ENCODE measurements around the gene TMEM150C.
A peak's percentile ranks its signal among the peaks of the same experiment; 100 is the strongest.

Gene TMEM150C

DNA sequence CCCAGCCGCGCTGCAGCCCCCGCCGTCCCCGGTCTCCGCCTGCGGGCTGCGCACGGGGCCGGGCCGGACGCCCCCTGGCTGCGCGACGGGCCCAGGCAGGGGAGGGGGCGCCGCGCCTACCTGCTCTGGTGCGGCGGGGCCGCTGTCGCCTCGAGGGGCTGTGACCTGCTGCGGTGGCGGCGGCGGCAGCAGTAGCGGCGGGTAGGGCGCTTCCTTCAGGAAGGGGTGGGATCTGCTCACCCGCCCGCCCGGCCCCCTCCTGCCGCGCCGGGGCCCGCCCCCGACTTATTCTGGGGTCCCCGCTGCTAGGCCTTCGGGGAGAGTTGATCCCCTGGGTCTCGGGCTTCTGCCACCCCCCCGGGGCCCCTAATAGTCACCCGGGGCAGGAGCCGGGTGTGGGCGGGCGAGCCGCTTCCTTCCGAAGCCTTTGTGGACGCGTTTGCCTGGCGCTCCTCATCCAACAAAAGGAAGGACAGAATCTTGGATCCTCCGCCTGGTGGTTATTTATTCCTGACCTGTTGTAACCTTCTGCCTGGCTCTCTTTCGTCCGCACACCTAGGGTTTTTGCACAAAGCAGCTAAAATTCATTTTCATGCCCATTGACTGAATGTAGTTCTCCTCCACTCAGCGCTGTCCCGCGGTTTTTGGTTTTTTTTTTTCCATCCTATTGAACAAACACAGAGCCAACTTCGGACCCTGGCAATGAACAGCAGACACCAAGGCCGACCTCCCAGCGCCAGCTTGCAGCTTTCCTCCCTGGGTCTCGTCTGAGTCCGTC is at the start of gene TMEM150C:
Gene TMEM150C (minus strand): TSS at position 203 of the 778 bp plus-strand sequence. CDS start 57,331 bp downstream, outside the sequence.
- in situ Hi-C loops (cut with MboI; ENCODE audit: low sequenced_read_pairs, unreplicated experiment) = no loop called here
- peak; percentile 44 for DNase-seq (ENCODE audit: low spot score)
- TF ChIP-seq, protein P1, sequence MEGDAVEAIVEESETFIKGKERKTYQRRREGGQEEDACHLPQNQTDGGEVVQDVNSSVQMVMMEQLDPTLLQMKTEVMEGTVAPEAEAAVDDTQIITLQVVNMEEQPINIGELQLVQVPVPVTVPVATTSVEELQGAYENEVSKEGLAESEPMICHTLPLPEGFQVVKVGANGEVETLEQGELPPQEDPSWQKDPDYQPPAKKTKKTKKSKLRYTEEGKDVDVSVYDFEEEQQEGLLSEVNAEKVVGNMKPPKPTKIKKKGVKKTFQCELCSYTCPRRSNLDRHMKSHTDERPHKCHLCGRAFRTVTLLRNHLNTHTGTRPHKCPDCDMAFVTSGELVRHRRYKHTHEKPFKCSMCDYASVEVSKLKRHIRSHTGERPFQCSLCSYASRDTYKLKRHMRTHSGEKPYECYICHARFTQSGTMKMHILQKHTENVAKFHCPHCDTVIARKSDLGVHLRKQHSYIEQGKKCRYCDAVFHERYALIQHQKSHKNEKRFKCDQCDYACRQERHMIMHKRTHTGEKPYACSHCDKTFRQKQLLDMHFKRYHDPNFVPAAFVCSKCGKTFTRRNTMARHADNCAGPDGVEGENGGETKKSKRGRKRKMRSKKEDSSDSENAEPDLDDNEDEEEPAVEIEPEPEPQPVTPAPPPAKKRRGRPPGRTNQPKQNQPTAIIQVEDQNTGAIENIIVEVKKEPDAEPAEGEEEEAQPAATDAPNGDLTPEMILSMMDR (IDR thresholded peaks at IDR 0.05; ENCODE audit: borderline replicate concordance, control extremely low read depth, extremely low read depth, insufficient read depth, missing control alignments) = no peak

- in situ Hi-C loops (cut with MboI; ENCODE audit: low sequenced_read_pairs, unreplicated experiment) = no loop called here
- TF ChIP-seq, protein P1 (IDR thresholded peaks at IDR 0.05; ENCODE audit: borderline replicate concordance, control extremely low read depth, extremely low read depth, insufficient read depth, missing control alignments) = no peak
- DNase-seq (ENCODE audit: low spot score) = no peak
These were observed 49.7 kb upstream of the TMEM150C start for GRCh38 chr4:82611527-82611926.

GRCh38 chr4:82610041-82610440 is 48.3 kb upstream of the TMEM150C start:
- no peak for DNase-seq (ENCODE audit: low spot score)
- in situ Hi-C loops (cut with MboI; ENCODE audit: low sequenced_read_pairs, unreplicated experiment) = no loop called here
- TF ChIP-seq, protein P1 (IDR thresholded peaks at IDR 0.05; ENCODE audit: borderline replicate concordance, control extremely low read depth, extremely low read depth, insufficient read depth, missing control alignments) = no peak

DNA sequence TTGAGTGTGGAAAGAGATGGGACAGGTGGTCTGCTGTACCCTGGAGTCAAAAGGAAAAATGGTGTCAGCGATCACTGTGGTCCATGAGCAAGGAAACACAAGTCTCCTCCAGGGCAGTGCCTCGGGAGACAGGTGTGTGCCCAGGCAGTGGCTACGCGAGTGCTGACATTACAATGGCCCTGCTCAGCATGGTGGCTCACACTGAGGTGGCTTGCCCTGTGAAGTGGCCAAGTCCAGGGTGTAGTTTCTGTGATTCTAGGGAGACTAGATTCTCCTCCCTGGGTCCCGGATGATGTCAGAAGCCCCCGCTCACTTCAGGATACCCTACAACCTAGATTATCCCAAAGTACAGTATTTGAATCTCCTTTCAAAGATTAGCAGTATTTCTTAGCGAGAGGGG is 44.8 kb upstream of the TMEM150C start:
- TF ChIP-seq, protein P1 (IDR thresholded peaks at IDR 0.05; ENCODE audit: borderline replicate concordance, control extremely low read depth, extremely low read depth, insufficient read depth, missing control alignments) = no peak
- DNase-seq (ENCODE audit: low spot score) = no peak
- in situ Hi-C loops (cut with MboI; ENCODE audit: low sequenced_read_pairs, unreplicated experiment) = no loop called here

GRCh38 chr4:82604522-82604921 is 42.7 kb upstream of the TMEM150C start:
- TF ChIP-seq, protein P1 (IDR thresholded peaks at IDR 0.05; ENCODE audit: borderline replicate concordance, control extremely low read depth, extremely low read depth, insufficient read depth, missing control alignments) = no peak
- DNase-seq (ENCODE audit: low spot score) = no peak
- in situ Hi-C loops (cut with MboI; ENCODE audit: low sequenced_read_pairs, unreplicated experiment) = no loop called here

- in situ Hi-C loops (cut with MboI; ENCODE audit: low sequenced_read_pairs, unreplicated experiment) = no loop called here
- DNase-seq (ENCODE audit: low spot score) = no peak
- TF ChIP-seq, protein P1 (IDR thresholded peaks at IDR 0.05; ENCODE audit: borderline replicate concordance, control extremely low read depth, extremely low read depth, insufficient read depth, missing control alignments) = no peak
These were observed 39.6 kb upstream of the TMEM150C start for GRCh38 chr4:82601242-82602015.

Measured in GM13976 (cell line).